Measurements from ENCODE around the gene APLP2. TPM values are rescaled to one million over a fixed set of nuclear protein-coding genes. Genes with fewer than 3 reads are reported as not detected.

APLP2 gene
- total RNA-seq, 1 donor from 2014 or later = 815 TPM

DNA sequence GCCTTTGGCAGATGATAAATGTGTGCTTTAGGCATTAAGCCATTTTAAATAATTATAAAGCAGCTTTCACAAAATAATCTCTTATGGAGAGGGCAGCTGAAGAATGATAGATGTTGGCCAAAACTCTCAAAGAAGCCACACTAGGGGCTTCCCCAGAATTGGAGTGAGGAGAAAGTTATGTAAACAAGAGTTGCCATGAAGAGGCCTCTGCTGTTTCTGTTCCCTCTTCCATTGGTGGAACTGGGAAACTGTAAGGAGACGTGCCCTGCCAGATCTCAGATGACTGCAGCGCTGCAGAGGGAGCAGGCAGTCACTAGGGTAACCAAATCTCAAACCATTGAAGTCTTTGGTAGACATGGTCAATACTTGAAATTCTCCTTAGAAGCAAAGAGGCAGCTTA is 19.4 kb upstream of the APLP2 start:
- peaks cover 4% of the 10 kb centered on the region for H3K9me3 Mint-ChIP-seq (ENCODE audit: unreplicated experiment)
- DNase-seq (ENCODE audit: low spot score) = no peak
- TF ChIP-seq CTCF (IDR thresholded peaks at IDR 0.05; ENCODE audit: unreplicated experiment) = no peak
- H3K4me1 Mint-ChIP-seq (ENCODE audit: unreplicated experiment) = no peaks in the 10 kb centered on the region
- H3K27me3 Mint-ChIP-seq (ENCODE audit: unreplicated experiment) = no peaks in the 10 kb centered on the region
- H3K36me3 Mint-ChIP-seq (ENCODE audit: low read depth, unreplicated experiment) = no peaks in the 10 kb centered on the region
- no peak overlapping the region for H3K27ac Mint-ChIP-seq (ENCODE audit: unreplicated experiment)
- no peak overlapping the region for H3K4me3 Mint-ChIP-seq (ENCODE audit: unreplicated experiment)

DNA sequence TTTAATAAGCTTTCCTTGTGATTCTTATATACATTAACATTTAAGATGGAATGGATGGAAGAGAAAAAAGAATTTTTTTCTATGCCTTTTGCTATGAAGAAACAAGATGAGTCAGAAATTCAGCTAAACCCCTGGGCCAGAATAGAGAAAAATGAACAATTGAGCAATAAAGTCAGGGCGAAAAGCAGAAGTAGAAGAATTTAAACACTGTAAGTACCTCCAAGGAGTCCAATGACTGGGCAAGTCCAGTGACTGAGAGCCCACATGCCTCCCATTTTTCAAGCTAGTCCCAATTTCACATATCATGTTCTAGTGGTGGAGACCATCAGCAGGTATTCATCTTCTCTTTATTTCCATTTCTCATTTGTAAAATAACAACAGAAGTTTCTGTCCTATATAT is 18.6 kb upstream of the APLP2 start:
- no peaks in the 10 kb centered on the region for H3K27me3 Mint-ChIP-seq (ENCODE audit: unreplicated experiment)
- no peak overlapping the region for H3K27ac Mint-ChIP-seq (ENCODE audit: unreplicated experiment)
- no peak for DNase-seq (ENCODE audit: low spot score)
- H3K9me3 Mint-ChIP-seq (ENCODE audit: unreplicated experiment) = peaks cover 4% of the 10 kb centered on the region
- H3K36me3 Mint-ChIP-seq (ENCODE audit: low read depth, unreplicated experiment) = no peaks in the 10 kb centered on the region
- TF ChIP-seq CTCF (IDR thresholded peaks at IDR 0.05; ENCODE audit: unreplicated experiment) = no peak
- no peaks in the 10 kb centered on the region for H3K4me1 Mint-ChIP-seq (ENCODE audit: unreplicated experiment)
- no peak overlapping the region for H3K4me3 Mint-ChIP-seq (ENCODE audit: unreplicated experiment)

- no peaks in the 10 kb centered on the region for H3K4me1 Mint-ChIP-seq (ENCODE audit: unreplicated experiment)
- H3K4me3 Mint-ChIP-seq (ENCODE audit: unreplicated experiment) = no peak overlapping the region
- no peaks in the 10 kb centered on the region for H3K36me3 Mint-ChIP-seq (ENCODE audit: low read depth, unreplicated experiment)
- TF ChIP-seq CTCF (IDR thresholded peaks at IDR 0.05; ENCODE audit: unreplicated experiment) = no peak
- peaks cover 4% of the 10 kb centered on the region for H3K9me3 Mint-ChIP-seq (ENCODE audit: unreplicated experiment)
- DNase-seq (ENCODE audit: low spot score) = no peak
- H3K27ac Mint-ChIP-seq (ENCODE audit: unreplicated experiment) = no peak overlapping the region
- H3K27me3 Mint-ChIP-seq (ENCODE audit: unreplicated experiment) = no peaks in the 10 kb centered on the region
Measured at GRCh38 chr11:130052567-130052966, 17.1 kb upstream of the APLP2 start.

DNA sequence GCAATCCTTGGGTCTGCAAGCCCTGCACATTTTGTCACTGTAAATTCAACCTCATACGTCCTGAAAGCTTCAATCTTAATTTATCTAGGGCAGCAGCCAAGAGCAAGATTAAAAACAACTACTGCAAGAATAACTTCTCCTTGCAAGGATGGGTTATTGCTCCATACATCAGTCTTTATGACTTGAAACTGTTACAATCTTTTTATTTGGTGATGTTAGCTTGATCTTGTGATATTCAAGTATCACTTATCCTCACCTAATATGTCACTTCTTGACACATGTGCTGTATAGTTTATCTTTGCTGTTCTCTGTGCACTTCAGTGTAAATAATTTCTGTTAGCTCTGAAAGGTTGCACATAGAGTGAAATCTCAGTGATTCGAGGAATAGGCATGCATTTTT is 14.7 kb upstream of the APLP2 start:
- Mint-ChIP-seq H3K27me3 (ENCODE audit: unreplicated experiment) (no peaks in the 10 kb centered on the region), H3K36me3 (ENCODE audit: low read depth, unreplicated experiment) (no peaks in the 10 kb centered on the region), H3K4me1 (ENCODE audit: unreplicated experiment) (no peaks in the 10 kb centered on the region), H3K9me3 (ENCODE audit: unreplicated experiment) (peaks cover 4% of the 10 kb centered on the region), H3K27ac (ENCODE audit: unreplicated experiment) (no peak overlapping the region), H3K4me3 (ENCODE audit: unreplicated experiment) (no peak overlapping the region)
- no peak for DNase-seq (ENCODE audit: low spot score)
- no peak for TF ChIP-seq CTCF (IDR thresholded peaks at IDR 0.05; ENCODE audit: unreplicated experiment)

DNA sequence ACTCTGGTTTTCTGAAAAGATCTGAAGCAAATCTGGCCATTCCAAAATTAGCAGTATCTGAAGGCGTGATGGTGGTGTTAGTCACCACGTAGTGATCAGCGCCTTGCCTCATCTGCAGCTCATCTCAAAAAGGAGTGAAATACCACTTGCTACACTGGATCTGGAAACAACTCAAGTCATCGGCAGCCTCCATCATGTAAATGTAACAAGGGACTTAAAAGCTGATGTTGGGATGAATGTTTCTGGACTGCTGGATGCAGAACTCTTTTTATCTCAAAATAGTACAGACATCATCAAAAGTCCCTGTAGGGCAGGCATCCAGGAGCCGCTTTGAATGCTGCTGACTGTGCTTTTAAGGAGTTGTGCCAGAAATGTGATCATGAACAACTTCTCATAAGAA is 14.1 kb upstream of the APLP2 start:
- peaks cover 4% of the 10 kb centered on the region for H3K9me3 Mint-ChIP-seq (ENCODE audit: unreplicated experiment)
- no peak for DNase-seq (ENCODE audit: low spot score)

More for the DNA sequence above, 14.1 kb upstream of the APLP2 start:
- no peak overlapping the region for H3K4me3 Mint-ChIP-seq (ENCODE audit: unreplicated experiment)
- H3K27ac Mint-ChIP-seq (ENCODE audit: unreplicated experiment) = no peak overlapping the region
- H3K4me1 Mint-ChIP-seq (ENCODE audit: unreplicated experiment) = peaks cover 2% of the 10 kb centered on the region
- no peaks in the 10 kb centered on the region for H3K27me3 Mint-ChIP-seq (ENCODE audit: unreplicated experiment)
- H3K36me3 Mint-ChIP-seq (ENCODE audit: low read depth, unreplicated experiment) = no peaks in the 10 kb centered on the region
- TF ChIP-seq CTCF (IDR thresholded peaks at IDR 0.05; ENCODE audit: unreplicated experiment) = no peak

Data from endothelial cell (in vitro differentiated cells).